Stimulated activated naive CD8-positive, alpha-beta T cell treated with anti-CD3 and anti-CD28 coated beads, Interleukin-15, Interleukin-2, amounts not matched to agents 100 ng/mL and 50 ng/mL, for 24 hours (primary cell): ENCODE data around the gene BLACAT1.
"Not testable (repeated sequence)": the region's sequence is repeated elsewhere in the genome, so short reads cannot be mapped to it uniquely, and the experiment has no call there.

Source experiments
- H3K27ac Mint-ChIP-seq: one replicate; pipeline ENCODE4 v1.8.0; 2021; ENCODE audit warnings: mild to moderate bottlenecking, mixed read lengths
- H3K27me3 Mint-ChIP-seq: one replicate; pipeline ENCODE4 v1.8.0; 2021; ENCODE audit warnings: mixed read lengths
- H3K36me3 Mint-ChIP-seq: one replicate; pipeline ENCODE4 v1.8.0; 2021; ENCODE audit warnings: low read depth, mixed read lengths
- H3K4me1 Mint-ChIP-seq: one replicate; pipeline ENCODE4 v1.8.0; 2021; ENCODE audit warnings: low read depth, mixed read lengths
- H3K4me3 Mint-ChIP-seq: one replicate; pipeline ENCODE4 v1.8.0; 2021; ENCODE audit warnings: mild to moderate bottlenecking, mixed read lengths
- H3K9me3 Mint-ChIP-seq: one replicate; pipeline ENCODE4 v1.8.0; 2021; ENCODE audit warnings: mixed read lengths

Gene BLACAT1

DNA sequence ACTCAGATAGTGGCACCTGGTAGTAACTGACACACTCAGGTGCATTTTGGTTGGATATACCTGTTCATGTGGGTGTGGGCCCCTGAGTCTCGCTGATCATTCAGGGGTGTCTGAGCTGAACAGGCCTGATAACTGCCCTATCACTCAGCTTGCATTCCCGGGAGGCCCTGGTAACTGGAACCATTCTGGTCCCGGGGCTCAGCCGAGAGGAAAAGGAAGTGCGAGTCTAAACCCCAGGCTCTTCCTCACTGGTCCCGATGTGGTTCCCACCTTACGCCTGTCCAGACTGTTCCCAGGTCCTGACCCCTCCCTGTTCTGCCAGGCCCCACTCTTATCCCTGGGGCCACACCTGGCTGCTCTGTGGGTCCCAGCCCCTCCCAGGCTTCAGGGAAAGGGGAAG lies 36.9 kb upstream of the BLACAT1 start:
- Mint-ChIP-seq H3K27ac (no peak overlapping the region), H3K4me1 (no peaks in the 10 kb centered on the region), H3K27me3 (peaks cover 53% of the 10 kb centered on the region), H3K4me3 (no peak overlapping the region), H3K9me3 (no peaks in the 10 kb centered on the region), H3K36me3 (no peaks in the 10 kb centered on the region)

DNA sequence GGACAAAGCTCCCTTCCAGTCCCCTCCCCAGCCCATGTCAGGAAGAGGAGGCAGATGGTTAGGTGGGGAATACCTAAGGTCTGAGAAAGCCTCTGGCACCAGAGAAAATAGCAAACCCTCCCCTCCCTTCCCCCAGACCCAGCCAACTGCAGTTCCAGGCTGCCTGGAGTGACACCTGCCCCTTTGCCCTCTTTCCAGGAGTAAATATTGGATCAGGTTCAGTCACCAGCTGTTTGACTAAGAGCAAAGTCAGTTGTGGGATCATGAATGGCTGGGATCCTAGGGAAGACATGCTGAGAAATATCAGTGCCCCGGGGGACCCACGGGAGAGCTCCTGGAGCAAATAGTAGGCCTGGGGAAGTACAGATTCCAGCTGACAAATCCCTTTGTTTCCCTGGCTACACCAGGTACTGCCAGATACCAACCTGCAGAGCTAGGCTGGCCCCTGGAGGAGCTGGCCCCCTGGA lies 36.4 kb upstream of the BLACAT1 start:
- H3K27ac Mint-ChIP-seq: no peak overlapping the region
- H3K27me3 Mint-ChIP-seq: peaks cover 53% of the 10 kb centered on the region
- H3K36me3 Mint-ChIP-seq: no peaks in the 10 kb centered on the region
- no peaks in the 10 kb centered on the region for H3K4me1 Mint-ChIP-seq
- no peaks in the 10 kb centered on the region for H3K9me3 Mint-ChIP-seq
- H3K4me3 Mint-ChIP-seq: no peak overlapping the region

DNA sequence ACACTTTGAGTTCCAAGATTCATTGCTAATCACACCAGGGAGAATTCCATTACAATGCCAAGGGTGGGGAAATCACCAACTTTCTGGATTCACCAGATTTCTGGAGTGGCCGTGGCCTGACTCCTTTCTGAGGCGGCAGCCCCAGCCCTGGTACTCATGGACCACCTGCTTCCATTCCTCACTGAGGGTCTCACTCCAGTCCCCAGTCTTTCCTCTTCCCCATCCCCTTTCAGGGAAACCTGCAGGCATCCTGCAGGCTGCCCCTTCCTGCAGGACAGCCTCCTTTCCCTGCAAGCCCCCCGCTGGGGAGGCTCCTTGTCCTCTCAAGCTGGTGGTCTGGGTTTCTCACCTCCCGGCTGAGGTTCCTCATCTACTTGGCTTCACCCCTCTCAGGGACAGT lies 35.9 kb upstream of the BLACAT1 start:
- Mint-ChIP-seq H3K9me3 (no peaks in the 10 kb centered on the region), H3K36me3 (no peaks in the 10 kb centered on the region), H3K27me3 (peaks cover 53% of the 10 kb centered on the region), H3K4me3 (no peak overlapping the region), H3K27ac (no peak overlapping the region), H3K4me1 (no peaks in the 10 kb centered on the region)

DNA sequence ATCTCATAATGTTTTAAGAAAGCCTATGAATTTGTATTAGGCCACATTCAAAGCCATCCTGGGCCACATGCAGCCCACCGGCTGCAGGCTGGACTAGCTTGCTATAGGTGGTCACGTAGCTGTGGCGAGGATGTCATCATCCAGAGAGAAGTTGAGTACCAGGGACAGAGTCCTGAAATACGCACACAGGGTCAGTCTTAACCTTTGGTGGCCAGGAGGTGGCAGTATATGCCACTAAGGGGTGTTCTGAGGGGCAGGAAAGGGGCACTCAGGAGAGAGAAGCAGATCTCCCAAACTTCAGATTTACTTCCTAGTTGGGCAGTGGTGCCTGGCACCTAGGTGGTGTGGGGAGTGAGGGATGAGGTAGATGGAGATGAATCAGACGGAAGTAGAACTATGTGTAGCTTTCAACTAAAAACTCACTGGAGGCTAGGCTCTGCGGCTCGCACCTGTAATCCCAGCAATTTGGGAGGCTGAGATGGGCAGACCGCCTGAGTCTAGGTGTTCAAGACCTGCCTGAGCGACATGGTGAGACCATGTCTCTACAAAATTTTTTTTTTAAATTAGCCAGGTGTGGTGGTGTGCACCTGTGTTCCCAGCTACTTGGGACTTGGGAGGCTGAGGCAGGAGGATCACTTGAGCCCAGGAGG lies 32.4 kb upstream of the BLACAT1 start:
- no peak overlapping the region for H3K27ac Mint-ChIP-seq
- peaks cover 51% of the 10 kb centered on the region for H3K27me3 Mint-ChIP-seq
- H3K36me3 Mint-ChIP-seq: no peaks in the 10 kb centered on the region
- H3K4me1 Mint-ChIP-seq: no peaks in the 10 kb centered on the region
- H3K4me3 Mint-ChIP-seq: no peak overlapping the region
- no peaks in the 10 kb centered on the region for H3K9me3 Mint-ChIP-seq

DNA sequence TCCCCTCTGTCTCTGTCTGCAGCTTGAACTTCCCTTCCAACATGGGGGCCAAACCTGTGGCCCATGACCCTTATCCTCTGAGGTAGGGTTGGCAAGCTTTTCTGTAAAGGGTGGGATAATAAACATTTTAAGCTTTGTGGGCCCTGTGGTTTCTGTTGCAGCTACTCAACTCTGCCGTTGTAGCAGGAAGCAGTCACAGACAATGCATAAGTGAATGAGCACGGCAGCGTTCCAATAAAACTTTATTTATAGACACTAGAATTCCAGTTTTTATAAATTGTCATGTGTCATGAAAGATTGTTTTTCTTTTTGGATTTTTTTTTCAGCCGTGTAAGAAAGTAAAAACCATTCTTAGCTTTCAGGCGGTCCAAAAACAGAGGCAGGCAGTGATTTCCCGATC lies 30.4 kb upstream of the BLACAT1 start:
- no peak overlapping the region for H3K27ac Mint-ChIP-seq
- peaks cover 47% of the 10 kb centered on the region for H3K27me3 Mint-ChIP-seq
- no peak overlapping the region for H3K4me3 Mint-ChIP-seq
- H3K36me3 Mint-ChIP-seq: no peaks in the 10 kb centered on the region
- peaks cover 12% of the 10 kb centered on the region for H3K4me1 Mint-ChIP-seq
- no peaks in the 10 kb centered on the region for H3K9me3 Mint-ChIP-seq

DNA sequence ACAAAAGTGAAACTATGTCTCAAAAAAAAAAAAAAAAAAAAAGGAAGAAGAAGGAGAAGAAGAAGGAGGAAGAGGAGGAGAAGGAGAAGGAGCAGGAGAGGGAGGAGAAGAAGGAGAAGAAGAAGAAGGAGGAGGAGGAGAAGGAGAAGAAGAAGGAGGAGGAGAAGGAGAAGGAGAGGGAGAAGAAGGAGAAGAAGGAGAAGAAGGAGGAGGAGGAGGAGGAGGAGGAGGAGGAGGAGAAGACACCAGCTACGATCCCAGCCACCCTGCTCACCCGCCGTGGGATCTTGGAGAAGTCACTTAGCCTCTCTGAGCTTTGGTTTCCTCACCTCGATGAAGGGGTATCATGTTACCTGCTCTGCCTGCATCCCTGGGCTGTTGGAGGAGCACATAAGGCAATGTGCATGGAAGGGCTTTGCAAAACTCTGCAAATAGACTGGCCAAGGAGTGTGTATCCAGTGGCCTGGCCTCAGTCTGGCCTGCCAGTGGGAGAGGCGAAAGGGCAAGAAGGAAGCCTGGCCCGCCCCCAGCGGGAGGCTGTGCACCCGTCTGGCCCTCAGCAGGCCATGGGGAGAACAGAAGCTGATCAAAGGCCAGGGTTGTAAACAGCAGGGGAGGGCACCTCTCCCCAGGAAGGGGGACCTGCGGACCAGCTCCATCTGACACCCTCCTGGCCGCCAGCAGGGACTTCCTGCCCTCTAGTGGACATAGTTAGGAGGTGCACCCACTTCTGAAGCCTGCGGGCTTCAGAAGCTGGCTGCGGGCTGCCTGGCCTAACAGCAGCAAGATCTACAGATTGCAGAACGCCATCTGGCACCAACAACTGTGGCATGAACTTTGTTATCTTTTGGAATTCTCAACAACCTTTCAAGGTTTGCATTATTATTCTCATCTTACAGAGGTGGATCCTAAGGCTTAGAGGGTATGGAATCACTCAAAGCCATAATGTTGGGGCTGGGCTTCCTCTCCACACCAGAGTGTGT lies 29.4 kb upstream of the BLACAT1 start:
- Mint-ChIP-seq H3K36me3 (no peaks in the 10 kb centered on the region), H3K9me3 (no peaks in the 10 kb centered on the region), H3K4me1 (peaks cover 22% of the 10 kb centered on the region), H3K4me3 (no peak overlapping the region), H3K27ac (no peak overlapping the region), H3K27me3 (peaks cover 43% of the 10 kb centered on the region)

DNA sequence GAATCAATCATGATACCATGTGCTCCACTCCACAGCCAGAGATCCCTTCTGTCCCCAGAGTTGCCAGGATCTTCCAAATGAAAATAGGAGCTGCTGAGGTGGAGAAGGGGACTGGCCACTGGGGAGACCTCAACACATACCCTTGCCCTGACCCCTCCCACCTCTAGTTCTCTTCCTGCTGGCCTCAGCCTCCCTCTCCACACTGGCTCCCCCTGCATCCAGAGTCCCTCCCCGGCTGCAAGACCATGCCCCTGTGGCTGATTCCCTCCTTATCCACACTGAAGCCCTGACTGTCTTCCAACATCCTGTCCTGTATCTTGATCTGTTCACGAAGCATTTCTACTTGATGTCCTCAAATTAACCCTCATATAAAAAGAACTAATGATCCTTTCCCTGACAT lies 27.5 kb upstream of the BLACAT1 start:
- Mint-ChIP-seq H3K9me3 (no peaks in the 10 kb centered on the region), H3K36me3 (no peaks in the 10 kb centered on the region), H3K27ac (no peak overlapping the region), H3K4me1 (peaks cover 31% of the 10 kb centered on the region), H3K27me3 (peaks cover 32% of the 10 kb centered on the region), H3K4me3 (no peak overlapping the region)

DNA sequence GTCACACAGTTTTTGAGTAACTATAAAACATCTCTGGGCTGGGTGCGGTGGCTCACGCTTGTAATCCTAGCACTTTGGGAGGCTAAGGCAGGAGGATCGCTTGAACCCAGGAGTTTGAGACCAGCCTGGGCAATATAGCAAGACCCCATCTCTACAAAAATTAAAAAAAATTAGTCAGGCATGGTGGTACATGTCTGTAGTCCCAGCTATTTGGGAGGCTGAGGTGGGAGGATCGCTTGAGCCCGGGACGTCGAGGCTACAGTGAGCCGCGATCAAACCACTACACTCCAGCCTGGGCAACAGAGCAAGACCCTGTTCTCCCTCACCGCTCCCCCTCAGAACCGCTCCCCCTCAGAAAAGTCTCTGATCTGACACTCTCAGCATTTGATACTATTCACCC lies 26.7 kb upstream of the BLACAT1 start:
- H3K27ac Mint-ChIP-seq, H3K4me3 Mint-ChIP-seq, H3K36me3 Mint-ChIP-seq, H3K9me3 Mint-ChIP-seq: not testable (repeated sequence)
- peaks cover 31% of the 10 kb centered on the region for H3K4me1 Mint-ChIP-seq
- peaks cover 26% of the 10 kb centered on the region for H3K27me3 Mint-ChIP-seq

DNA sequence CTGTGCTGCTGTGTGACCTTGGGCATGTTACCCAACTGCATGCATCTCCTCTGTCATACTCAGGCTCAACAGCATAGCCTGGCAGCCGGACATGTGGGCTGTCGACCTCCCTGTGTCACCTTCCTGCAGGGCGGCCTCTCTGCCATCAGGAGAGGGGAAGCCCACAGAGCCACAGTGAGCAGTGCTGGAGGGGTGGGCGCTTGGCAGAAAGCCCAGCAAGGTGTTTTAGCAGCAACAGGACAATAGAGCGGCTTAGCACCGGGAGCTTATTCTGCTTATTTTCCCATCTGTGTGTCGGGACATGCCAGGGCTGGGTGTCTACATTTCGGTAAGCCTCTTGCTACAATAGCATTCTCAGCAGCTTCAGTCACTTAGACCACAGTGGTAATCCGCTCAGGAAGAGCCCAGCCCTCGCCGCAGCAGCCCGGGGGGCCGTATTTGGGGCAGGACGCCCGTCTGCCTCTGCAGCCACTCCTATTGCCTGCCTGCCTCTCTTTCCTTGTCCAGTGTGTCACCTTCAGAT lies 25.8 kb upstream of the BLACAT1 start:
- Mint-ChIP-seq H3K4me1 (peaks cover 31% of the 10 kb centered on the region), H3K27me3 (peaks cover 26% of the 10 kb centered on the region), H3K36me3 (no peaks in the 10 kb centered on the region), H3K27ac (no peak overlapping the region), H3K4me3 (peak overlapping the region; percentile 47), H3K9me3 (no peaks in the 10 kb centered on the region)

DNA sequence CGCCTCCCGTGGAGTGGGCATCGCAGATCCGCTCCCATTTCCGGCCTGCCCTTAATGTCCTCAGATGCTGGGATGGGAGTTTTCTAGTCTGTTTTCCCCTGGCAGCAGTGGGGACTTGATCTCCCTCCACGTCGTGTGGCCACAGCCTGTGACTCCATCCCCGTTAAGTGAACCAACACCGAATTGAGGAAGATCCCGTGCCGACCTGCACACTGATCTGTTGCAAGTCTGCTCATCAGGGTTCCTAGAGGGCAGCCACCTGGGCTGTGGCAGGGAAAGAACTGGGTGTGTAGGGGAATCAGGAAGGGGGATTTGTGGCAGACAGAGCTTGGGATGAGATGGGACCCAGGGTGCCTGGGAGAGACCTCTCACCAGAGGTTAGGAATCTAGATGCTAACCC lies 25.4 kb upstream of the BLACAT1 start:
- Mint-ChIP-seq H3K4me1 (peaks cover 31% of the 10 kb centered on the region), H3K36me3 (no peaks in the 10 kb centered on the region), H3K4me3 (peak overlapping the region; percentile 47), H3K9me3 (no peaks in the 10 kb centered on the region), H3K27ac (peak overlapping the region; percentile 66), H3K27me3 (peaks cover 26% of the 10 kb centered on the region)

DNA sequence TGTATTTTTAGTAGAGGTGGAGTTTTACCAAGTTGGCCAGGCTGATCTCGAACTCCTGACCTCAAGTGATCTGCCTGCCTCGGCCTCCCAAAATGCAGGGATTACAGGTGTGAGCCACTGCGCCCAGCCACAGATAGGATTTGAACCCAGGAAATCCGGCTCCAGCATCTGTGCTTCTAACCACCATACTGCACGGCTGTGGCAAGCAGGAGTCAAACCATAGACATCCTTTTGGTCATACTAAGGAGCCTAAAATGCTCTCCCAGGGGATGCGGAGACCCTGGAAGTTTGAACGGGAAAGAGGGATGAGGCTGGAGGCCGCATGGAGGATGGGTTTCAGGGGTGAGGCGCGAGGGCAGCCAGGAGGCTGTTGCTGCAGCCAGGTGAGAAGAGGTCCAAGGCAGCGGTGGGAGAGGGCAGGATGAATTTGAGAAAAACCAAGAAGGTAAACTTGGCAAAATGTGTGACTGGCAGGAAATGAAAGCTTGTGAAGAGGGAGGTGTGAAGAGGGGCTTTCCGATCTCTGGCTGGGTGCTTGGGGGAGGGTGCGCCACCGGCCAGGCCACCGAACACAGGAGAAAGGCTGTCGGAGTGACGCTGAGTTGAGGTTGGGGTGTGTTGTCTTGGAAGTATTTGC lies 24.6 kb upstream of the BLACAT1 start:
- no peaks in the 10 kb centered on the region for H3K36me3 Mint-ChIP-seq
- H3K4me1 Mint-ChIP-seq: peaks cover 31% of the 10 kb centered on the region
- peaks cover 24% of the 10 kb centered on the region for H3K27me3 Mint-ChIP-seq
- H3K4me3 Mint-ChIP-seq: peak overlapping the region; percentile 33
- H3K27ac Mint-ChIP-seq: peak overlapping the region; percentile 50
- H3K9me3 Mint-ChIP-seq: peaks cover 3% of the 10 kb centered on the region

DNA sequence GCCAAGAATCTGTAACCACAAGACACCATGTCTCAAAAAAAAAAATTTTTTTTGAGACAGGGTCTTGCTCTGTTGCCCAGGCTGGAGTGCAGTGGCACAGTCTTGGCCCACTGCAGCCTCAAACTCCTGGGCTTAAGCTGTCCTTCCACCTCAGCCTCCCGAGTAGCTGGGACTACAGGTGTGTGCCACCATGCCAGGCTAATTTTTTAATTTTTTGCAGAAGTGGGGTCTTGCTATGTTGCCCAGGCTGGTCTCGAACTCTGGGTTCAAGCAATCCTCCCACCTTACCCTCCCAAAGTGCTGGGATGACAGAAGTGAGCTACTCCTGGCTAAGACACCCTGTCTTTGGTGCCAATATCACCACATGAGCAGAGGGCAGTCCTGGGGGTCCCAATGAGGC lies 23.1 kb upstream of the BLACAT1 start:
- H3K36me3 Mint-ChIP-seq, H3K4me3 Mint-ChIP-seq, H3K9me3 Mint-ChIP-seq, H3K27ac Mint-ChIP-seq: not testable (repeated sequence)
- H3K4me1 Mint-ChIP-seq: peaks cover 31% of the 10 kb centered on the region
- H3K27me3 Mint-ChIP-seq: peaks cover 30% of the 10 kb centered on the region

DNA sequence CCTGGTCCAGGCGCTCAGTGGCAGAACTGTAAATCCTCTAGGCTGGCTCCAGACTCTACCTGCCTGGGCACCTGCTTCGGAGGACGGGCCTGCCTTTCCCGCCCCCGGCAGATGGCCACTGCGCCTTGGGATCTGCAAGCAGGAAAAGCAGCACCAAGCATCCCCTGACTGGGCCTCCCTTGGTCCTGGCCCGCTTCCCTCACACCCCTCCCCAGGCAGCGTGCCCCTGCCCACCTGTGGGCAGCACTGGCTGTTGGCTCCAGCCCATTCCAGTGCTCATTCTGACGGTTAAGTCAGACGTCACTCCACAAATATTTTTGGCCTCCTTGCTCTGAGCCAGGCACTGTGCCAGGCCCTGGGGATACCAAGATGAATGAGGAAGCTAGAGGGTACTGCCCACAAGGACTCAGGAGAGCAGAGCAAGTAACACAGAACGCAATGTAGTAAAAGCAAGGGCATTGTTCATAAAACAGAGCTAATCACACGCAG lies 22.0 kb upstream of the BLACAT1 start:
- peaks cover 28% of the 10 kb centered on the region for H3K27me3 Mint-ChIP-seq
- no peaks in the 10 kb centered on the region for H3K36me3 Mint-ChIP-seq
- no peak overlapping the region for H3K4me3 Mint-ChIP-seq
- no peak overlapping the region for H3K27ac Mint-ChIP-seq
- peaks cover 7% of the 10 kb centered on the region for H3K9me3 Mint-ChIP-seq
- peaks cover 28% of the 10 kb centered on the region for H3K4me1 Mint-ChIP-seq

DNA sequence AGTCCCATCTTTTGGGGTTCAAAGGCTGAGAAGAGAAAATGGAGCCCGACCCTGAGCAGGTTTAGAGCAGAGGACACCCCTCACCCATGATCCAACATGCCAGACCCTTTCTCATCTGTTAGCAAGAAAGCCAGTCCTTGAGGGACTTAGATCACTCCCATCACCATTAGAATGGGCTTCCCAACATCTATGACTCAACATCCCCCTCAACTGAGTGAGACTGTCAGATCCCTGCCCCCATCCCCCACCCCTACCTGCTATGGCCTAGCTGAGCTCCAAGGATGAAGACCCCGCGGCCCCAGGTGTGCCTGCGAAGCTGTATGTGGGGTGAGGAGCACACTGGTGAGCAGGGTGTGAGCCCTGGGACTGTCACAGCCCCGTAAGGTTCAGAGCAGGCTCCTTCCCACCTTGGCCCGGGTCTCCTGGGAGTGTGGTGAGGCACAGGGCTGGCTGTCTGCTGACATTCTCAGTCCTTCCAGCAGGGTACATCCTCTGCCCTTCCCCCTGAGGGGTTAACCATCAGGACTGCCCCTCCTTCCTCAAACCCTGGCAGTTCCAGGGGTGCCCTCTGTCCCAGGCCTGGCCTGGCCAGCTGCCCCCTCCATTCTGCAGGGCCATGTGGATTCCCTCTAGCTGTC lies 21.4 kb upstream of the BLACAT1 start:
- Mint-ChIP-seq H3K36me3 (no peaks in the 10 kb centered on the region), H3K27me3 (peaks cover 31% of the 10 kb centered on the region), H3K27ac (no peak overlapping the region), H3K4me3 (no peak overlapping the region), H3K9me3 (peaks cover 7% of the 10 kb centered on the region), H3K4me1 (peaks cover 28% of the 10 kb centered on the region)
